Measurements from ENCODE around the gene TTYH1.
A peak's percentile ranks its signal among the peaks of the same experiment; 100 is the strongest.
"Not testable (repeated sequence)": the region's sequence is repeated elsewhere in the genome, so short reads cannot be mapped to it uniquely, and the experiment has no call there.

TTYH1 gene

GRCh38 chr19:54446349-54446748, 31.1 kb downstream of the TTYH1 start:
- DNase-seq = not testable (repeated sequence)

- peak; percentile 41 for DNase-seq
Observed at GRCh38 chr19:54448040-54448773, 32.9 kb downstream of the TTYH1 start.

GRCh38 chr19:54448774-54449700, 33.8 kb downstream of the TTYH1 start, which contains the start of gene LENG8:
TSS of gene LENG8 (plus strand) at chr19:54449199. CDS start at chr19:54451345, 2,146 bp downstream.
- DNase-seq = peak; percentile 94

GRCh38 chr19:54449701-54450069, 34.4 kb downstream of the TTYH1 start:
- DNase-seq = no peak

- DNase-seq = peak; percentile 52
Observed at GRCh38 chr19:54451331-54451871, 36.1 kb downstream of the TTYH1 start.

- DNase-seq = no peak
Observed at GRCh38 chr19:54451997-54452396, 36.7 kb downstream of the TTYH1 start.

GRCh38 chr19:54452626-54453025, 37.4 kb downstream of the TTYH1 start:
- no peak for DNase-seq

- no peak for DNase-seq
Observed at GRCh38 chr19:54453921-54454780, 38.9 kb downstream of the TTYH1 start.

GRCh38 chr19:54454781-54455675, 39.8 kb downstream of the TTYH1 start:
- no peak for DNase-seq

- DNase-seq = no peak
Observed at GRCh38 chr19:54455786-54456422, 40.6 kb downstream of the TTYH1 start.

- no peak for DNase-seq
Observed at GRCh38 chr19:54456423-54457373, 41.4 kb downstream of the TTYH1 start.

- DNase-seq = no peak
Observed at GRCh38 chr19:54457773-54458647, 42.7 kb downstream of the TTYH1 start.

GRCh38 chr19:54458648-54459281, 43.5 kb downstream of the TTYH1 start:
- no peak for DNase-seq

- DNase-seq = no peak
Observed at GRCh38 chr19:54459282-54460229, 44.3 kb downstream of the TTYH1 start.

GRCh38 chr19:54460230-54461005, 45.2 kb downstream of the TTYH1 start:
- DNase-seq = no peak

GRCh38 chr19:54461210-54461609, 45.9 kb downstream of the TTYH1 start:
- no peak for DNase-seq
